ENCODE data around the gene RAD54L.
"Not testable (repeated sequence)": the region's sequence is repeated elsewhere in the genome, so short reads cannot be mapped to it uniquely, and the experiment has no call there.

RAD54L gene

DNA sequence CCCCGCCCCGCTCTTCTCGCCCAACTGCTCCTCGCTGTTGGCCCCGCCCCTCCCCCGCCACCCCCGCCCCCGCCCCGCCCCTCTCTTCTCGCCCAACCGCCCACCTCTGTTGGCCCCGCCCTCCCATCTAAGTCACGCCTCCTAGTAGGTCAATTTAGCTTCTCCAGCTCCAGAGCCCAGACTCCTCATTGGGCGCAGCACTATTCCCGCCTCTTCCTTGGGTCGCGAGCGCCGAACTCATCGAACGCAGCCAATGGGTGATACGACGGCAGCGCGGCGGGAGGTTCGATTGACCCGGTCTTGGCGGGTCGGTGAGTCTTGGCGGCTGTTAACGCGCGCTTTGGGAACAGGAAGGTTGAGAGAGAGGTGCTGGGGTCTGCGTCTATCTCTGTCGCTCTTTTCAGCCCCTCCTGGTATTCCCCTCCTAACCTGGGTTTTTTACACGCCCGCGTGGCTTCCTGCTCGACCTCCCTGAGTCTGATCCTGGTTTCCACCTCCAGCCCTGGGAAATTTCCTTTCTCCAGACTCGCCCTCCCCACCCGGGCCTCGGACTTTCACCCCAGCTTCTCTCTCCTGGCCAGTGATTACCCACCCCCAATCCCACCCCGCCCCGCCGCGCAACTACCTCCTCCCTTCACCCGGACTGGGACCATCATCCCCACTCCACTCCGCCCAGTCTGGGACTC, at the start of gene RAD54L:
TSS of gene RAD54L (plus strand) at position 328 of the 686 bp plus-strand sequence. CDS start 643 bp downstream, outside the sequence.
- DNase-seq = peak; percentile 97

DNA sequence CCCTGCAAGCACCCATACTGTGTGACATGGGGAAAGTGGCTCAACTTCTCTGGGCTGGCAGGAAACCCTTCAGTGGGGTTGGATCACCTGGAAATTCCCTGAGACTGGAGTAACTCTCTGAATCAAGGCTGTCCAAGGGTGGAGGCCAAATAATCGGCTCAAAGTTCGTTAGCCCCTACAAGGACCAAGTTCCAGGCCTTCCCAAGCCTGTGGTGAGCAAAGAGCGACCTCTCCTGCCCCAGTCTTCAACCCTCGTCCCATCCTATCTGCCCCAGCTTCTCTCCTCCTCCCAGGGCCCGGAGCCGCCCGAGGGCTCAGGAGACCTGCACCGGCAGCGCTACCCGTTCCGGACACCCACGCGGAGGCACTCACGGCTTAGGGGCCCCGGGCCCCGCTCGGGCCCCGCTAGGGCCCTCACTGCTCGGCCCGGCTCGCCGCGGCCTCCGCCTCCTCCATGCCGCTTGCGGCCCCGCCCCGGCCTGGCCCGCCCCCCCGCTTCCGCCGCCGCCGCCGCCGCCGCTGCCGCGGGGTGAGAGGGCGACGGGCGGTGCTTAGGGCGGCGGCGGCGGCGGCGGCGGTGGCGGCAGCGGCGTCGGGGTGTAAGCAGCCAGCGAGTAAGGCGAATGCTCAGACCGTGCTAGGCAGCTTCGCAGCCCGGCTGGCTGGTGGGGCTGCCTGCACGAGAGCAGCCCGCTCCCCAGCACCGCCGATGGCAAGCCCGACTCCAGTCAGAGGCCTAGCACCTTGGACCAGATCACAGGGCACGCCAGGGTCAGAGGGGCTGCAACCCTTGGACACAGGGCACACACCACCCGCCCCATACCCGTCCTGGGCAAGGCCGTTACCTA, 49.4 kb upstream of the RAD54L start, which contains the start of gene POMGNT1:
TSS of gene POMGNT1 (minus strand) at position 471 of the 848 bp plus-strand sequence. CDS start 613 bp downstream, outside the sequence.
- peak; percentile 81 for DNase-seq

DNA sequence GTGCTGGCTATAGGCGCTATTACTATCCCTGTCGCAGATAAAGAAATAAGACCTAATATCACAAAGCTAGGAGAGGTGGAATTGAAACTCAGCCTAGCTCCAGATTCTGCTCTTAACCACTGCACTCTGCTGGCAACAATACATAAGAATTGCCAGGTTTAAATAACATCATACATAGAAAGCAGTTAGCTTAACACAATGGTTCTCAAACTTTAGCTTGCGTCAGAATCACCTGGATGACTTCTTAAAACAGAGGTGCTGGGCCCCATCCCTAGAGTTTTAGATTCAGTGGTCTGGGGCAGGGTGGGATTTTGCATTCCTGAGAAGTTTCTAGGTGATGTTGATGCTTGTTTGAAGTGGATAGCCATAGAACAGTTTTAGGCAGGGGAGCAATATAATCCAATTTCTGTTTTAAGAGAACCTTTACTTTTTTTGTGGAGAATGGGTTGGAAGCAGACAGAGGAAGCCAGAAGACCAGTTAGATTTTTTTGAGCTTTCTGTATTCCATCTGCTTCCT, 48.3 kb upstream of the RAD54L start:
- no peak for DNase-seq

DNA sequence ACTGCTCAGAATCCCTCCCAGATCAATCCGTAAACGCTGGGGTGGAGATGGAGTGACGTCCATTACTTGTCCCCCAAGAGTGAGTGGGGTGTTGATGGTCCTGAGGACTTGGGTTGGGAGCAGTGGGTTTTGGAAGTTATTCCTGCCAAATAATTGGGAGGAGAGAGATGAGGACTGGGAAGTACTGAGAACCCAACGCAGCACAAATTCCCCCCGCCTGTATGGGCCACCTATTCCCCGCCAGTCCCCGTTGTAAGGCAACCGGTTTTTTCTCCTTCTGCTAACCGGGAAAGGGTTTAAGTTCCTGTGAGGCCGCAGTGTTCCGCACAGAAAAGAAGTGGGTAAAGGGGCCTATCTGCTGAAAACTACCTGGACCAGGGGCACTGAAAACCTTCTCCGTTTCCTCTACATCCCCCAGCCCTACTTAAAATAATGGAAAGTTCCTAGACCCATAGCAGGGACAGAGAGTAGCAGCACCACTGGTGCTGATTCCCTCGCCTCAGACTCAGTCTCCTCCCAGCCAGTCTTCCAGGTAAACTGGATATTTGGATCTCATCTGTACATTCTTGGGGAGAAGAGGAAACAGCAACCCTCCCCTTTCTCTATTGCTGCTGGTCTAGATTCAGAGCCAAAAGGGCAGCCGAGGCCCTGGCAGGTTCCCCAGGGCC, 43.7 kb upstream of the RAD54L start:
- no peak for DNase-seq

DNA sequence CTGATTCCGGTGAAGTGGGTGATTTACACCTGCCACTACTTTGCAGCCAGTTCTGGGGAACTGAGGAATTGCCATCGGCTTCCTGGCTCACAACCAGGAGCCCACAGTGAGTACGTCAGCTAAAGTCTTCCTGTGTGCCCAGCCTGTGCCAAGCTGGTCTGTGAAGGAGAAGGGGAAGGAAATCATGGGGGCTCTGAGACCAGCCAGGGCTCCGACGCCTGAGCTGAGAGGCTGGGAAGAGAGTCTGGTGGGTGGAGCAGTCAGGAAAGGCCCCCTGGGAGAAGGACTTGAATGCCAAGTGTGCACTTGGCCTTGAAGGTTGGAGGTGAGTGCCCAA, 43.2 kb upstream of the RAD54L start:
- DNase-seq = no peak

DNA sequence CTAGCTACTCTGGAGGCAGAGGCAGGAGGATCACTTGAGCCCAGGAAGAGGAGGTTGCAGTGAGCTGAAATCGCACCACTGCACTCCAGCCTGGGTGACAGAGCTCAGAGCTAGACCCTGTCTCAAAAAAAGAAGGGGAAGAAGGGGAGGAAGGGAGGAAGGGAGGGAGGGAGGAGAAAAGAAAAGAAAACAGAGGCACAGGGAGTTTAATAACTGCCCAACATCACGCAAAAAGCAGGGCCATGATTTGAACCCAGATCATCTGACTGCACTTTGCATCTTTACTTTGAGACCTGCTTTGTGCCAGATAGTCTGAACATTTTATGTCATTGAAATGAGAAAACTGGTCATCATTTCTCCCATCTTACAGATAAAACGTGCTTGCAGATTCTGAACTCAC, 42.4 kb upstream of the RAD54L start:
- no peak for DNase-seq

DNA sequence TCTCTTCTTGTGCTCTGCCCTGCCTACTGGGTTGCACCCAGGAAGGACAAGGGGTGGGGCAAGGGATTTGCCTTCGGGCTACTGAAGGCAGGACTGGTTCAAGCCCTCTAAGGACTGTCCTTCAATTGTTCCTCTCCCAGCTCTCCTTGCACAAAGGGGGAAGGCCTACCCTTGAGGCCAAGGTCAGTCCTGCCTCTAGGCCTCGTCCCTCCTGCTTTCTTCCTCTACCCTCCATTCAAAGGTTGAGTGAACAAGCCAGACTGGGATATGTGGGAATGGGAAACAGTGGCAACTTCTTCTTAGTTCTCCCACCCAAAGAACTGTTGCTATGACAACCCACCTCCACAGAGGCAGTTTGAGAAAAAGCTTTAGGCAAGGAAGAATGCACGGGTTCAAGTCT, 41.8 kb upstream of the RAD54L start:
- no peak for DNase-seq

DNA sequence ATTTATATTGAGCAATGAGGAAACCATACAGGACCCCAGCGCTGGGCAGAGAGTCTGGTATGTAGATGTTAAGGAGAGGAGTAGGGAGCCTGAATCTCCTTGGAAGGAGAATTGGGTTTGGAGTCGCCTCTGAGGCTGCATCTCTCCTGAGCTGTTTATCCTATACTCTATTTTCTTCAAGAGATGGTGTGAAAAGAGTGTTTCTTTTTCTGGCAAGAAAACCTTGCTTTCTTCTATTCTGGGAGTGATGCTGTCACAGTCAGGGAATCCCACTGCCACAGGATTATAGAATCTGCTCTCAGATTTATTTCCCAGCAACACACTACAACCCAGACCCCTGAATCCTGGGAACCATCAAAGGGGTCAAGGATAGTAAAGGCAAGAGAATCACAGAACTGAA, 41.2 kb upstream of the RAD54L start:
- no peak for DNase-seq

DNA sequence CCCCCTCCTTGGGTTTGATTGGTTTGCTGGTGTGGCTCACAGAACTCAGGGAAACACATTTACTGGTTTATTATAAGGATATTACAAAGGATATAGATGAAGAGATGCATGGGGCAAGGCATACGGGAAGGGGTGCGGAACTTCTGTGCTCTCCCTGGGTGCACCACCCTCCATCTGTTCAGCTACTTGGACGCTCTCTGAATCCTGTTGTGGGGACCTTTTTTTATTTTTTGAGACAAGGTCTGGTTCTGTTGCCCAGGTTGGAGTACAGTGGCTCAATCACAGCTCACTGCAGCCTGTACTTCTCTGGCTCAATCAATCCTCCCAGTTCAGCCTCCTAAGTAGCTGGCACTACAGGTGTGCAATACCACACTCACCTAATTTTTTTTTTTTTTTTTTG, 37.0 kb upstream of the RAD54L start:
- no peak for DNase-seq

DNA sequence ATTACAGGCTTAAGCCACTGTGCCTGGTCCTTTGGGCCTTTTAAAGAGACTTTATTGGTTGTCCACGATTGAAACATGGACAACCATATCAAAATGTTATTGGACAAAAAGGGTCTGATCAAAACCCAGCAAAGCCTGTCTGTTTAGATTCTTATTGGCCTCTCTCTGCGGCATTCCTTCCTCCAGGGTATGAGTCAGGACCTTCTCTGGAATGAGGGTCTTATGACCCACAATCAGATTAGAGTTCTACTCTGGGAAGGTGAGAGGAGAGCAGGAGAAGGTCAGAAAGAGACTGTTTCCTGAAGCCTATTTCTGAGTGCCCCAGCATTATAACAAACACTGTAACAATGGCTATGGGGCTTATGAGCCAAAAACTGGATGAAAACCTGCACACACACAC, 36.5 kb upstream of the RAD54L start:
- no peak for DNase-seq

DNA sequence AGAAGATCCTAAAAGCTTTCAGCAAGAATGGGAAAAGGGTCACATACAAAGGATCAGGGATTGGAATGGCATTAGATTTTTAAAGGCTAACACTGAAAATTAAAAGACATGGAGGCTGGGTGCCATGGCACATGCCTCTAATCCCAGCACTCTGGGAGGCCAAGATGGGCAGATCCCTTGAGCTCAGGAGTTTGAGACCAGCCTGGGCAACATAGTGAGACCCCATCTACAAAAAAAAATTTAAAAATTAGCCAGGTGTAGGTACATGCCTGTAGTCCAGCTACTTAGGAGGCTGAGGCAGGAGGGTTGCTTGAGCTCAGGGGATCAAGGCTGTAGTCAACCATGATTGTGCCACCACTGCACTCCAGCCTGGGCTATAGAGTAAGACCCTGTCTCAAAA, 32.1 kb upstream of the RAD54L start:
- DNase-seq = no peak

DNA sequence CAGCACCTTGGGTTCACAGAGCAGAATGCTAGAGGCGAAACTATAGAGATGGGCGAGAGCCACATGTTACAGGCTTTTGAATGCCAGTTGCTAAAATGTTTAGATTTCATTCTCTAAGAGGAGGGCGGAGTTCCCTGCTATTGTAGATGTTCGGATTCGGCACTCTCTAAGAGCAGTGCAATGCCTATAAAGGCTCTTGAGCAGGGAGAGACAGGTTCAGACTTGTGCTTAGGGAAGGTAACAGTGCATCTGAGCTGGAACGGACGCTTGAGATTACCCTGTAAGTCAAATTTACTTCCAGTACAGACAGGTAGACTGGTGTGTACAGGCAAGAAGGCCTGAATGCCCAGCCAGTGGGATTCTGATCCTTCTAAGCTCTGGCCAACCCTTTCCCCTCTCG, 29.1 kb upstream of the RAD54L start:
- DNase-seq = no peak

DNA sequence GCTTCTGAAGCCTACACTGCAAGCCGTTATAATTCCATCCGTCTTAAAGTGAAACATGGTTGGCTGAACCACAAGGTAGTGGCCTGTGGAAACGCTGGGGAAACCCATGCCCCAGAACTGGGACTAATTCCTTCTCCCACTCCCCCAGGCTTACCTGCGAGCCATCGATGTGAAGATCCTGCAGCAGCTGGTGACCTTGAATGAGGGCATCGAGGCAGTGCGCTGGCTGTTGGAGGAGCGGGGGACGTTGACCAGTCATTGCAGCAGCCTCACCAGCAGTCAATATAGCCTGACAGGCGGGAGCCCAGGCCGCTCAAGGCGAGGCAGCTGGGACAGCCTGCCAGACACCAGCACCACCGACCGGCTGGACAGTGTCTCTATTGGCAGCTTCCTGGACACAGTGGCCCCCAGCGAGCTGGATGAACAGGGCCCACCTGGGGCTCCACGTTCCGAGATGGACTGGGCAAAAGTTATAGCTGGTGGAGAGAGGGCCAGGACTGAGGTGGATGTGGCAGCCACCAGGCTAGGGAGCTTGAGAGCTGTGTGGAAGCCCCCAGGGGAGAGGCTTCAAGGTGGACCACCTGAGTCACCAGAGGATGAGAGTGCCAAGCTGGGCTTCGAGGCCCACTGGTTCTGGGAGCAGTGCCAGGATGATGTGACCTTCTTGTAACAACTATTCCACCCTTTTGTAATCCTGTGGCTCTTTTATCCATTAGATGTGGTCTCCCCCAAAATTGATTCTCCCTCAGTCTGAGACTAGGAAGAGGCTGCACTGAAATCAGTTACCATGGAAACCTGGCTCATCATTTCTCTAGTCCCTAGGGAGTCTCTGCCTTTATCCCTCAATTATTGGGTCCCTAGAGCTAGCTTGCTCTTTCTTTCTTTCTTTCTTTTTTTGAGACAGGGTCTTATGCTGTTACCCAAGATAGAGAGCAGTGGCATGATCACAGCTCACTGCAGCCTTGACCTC, 27.7 kb upstream of the RAD54L start:
- DNase-seq = no peak

DNA sequence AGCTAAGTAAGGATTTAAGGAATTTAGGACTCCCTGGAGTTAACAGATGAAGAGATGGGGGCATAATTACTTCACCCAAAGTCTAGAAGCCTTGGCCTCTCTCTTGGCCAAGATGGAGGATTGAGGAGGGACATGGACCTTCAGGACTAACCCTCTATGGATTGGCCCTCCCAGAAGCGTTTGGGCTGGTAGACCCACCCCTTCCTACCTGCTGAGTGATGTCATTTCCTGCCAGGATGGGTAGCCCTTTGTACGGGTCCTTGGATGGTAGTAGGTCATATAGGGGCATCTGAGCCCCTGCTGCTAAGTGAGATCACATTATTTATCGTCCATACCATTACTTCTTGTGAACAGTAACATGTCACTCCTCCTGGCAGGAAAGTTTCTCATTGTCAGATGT, 26.8 kb upstream of the RAD54L start:
- DNase-seq = no peak

DNA sequence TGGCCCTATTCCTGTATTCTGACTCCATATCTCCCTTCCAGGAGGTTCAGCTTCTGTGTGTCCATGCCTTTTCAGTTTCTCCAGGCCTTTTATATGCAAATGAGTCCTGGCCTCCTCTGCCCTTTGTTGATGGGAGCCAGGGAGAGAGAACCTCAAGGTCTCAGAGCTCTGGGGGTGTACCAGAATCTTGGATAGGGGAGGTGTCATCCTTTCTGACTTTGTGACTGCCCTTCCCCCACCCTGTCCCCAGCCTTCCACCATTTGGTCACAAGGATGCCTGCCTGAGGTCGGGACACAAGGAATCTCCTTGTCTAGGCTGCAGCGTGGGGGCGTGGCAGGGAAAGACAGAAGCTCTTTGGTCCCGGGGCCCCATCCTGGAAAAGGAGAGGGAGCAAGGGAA, 25.8 kb upstream of the RAD54L start:
- no peak for DNase-seq

DNA sequence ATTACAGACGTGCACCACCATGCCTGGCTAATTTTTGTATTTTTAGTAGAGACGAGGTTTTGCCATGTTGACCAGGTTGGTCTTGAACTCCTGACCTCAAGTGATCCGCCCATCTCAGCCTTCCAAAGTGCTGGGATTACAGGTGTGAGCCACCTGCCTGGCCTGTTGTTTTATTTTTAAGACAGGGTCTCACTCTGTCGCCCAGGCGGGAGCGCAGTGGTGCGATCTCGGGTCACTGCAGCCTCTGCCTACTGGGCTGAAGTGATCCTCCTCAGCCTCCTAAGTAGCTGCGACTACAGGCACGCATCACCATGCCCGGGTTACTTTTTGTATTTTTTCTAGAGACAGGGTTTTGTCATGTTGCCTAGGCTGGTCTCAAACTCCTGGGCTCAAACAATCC, 24.5 kb upstream of the RAD54L start:
- DNase-seq = not testable (repeated sequence)

DNA sequence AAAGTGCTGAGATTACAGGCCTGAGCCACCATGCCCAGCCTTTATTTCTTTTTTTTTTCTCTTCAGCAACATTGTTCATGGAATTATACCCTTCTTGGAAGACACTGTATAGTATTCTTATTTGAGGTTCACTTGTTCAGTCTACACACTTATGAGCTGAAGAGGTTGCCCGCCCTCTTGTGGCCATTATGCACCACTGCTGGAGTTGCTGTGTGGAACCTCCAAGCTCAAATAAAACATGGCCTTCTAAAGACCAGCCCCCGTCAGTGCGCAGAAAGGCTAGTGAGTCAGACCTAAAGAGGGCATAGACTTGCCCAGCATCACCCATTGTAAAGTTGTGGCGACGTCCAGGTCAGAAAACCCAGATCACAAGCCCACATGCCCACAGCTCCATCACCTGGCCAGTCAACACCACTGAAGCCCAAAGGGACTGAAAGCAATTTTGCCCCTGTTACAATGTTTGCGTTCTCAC, 24.1 kb upstream of the RAD54L start:
- peak; percentile 73 for DNase-seq

DNA sequence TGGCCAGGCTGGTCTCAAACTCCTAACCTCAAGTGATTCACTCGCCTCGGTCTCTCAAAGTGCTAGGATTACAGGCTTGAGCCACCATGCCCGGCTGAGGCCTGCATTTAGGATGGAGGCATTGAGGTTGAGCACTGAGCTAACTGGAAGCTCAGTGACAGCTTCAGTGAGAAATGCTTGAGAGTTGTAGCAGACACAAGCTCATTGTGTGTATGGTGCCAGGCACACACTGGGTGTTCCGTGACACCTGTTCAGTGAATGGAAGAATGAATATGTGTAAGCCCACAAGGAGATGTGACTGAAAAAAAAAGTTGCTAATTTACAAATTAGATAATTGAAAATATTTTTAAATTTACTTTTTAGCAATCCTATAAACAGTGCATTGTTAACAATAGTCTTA, 22.6 kb upstream of the RAD54L start:
- no peak for DNase-seq

DNA sequence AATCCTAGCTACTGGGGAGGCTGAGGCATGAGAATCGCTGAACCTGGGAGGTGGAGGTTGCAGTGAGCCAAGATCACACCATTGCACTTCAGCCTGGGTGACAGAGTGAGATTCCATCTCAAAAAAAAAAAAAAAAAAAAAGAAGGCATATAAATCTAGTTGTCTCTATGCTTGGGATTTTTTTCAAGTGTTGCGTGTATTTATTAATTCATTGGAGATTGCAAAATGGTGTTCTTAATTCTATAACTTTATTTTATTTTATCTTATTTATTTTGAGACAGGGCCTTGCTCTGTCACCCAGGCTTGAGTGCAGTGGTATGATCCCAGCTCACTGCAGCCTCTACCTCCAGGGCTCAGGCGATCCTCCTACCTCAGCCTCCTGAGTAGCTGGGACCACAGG, 16.3 kb upstream of the RAD54L start:
- DNase-seq = not testable (repeated sequence)

DNA sequence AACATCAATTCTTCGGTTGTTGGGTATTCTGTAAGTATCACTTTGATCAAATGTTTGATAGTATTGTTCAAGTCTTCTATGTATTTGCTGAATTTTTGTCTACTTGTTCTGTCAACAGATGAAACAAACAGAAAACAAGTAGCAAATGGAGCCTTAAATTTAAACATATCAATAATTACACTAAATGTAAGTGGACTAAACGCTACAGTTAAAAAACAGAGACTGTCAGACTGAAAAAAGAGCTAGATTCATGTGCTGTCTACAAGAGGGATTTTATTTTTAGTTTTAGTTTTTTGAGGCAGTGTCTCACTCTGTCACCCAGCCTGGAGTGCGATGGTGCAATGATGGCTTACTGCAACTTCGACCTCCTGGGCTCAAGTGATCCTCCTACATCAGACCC, 10.7 kb upstream of the RAD54L start:
- DNase-seq = no peak

DNA sequence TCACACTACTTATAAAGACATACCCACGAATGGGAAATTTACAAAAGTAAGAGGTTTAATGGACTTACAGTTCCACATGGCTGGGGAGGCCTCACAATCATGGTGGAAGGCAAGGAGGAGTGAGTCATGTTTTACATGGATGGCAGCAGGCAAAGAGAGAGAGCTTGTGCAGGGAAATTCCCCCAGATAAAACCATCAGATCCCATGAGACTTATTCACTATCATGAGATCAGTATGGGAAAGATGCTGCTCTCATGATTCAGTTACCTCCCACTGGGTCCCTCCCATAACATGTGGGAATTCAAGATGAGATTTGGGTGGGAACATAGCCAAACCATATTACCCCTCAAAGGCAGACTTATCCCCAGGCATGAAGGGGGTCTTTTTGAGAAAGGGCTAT, 8.7 kb upstream of the RAD54L start:
- not testable (repeated sequence) for DNase-seq

DNA sequence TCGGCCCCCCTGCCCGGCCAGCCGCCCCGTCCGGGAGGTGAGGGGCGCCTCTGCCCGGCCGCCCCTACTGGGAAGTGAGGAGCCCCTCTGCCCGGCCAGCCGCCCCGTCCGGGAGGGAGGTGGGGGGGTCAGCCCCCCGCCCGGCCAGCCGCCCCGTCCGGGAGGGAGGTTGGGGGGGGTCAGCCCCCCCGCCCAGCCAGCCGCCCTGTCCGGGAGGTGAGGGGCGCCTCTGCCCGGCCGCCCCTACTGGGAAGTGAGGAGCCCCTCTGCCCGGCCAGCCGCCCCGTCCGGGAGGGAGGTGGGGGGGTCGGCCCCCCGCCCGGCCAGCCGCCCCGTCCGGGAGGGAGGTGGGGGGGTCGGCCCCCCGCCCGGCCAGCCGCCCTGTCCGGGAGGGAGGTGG, 5.8 kb upstream of the RAD54L start:
- not testable (repeated sequence) for DNase-seq
